GM20431 (cell line): Measurements from ENCODE around the gene TNC.

ENCODE experiments used
- in situ Hi-C: fragments of 300-500 bp; cut with MseI, MboI; formaldehyde crosslinking; loops from one replicate; pipeline ENCODE4 v1.15.0; 2020; ENCODE audit warnings: low sequenced_read_pairs; ENCODE audit not compliant: unreplicated experiment

Gene TNC

GRCh38 chr9:115117999-115118878, at the start of gene TNC:
Gene TNC (minus strand): TSS chr9:115118157. CDS start chr9:115091018, 27,139 bp downstream.
- in situ Hi-C loops, result no loop called here

GRCh38 chr9:115167175-115167574, 49.2 kb upstream of the TNC start:
- in situ Hi-C loops, result no loop called here

- in situ Hi-C loops, result no loop called here
Observed at GRCh38 chr9:115165233-115165632, 47.3 kb upstream of the TNC start.

GRCh38 chr9:115164511-115164974, 46.6 kb upstream of the TNC start:
- in situ Hi-C loops, result no loop called here

GRCh38 chr9:115162946-115163345, 45.0 kb upstream of the TNC start:
- in situ Hi-C loops, result no loop called here

- in situ Hi-C loops, result no loop called here
Observed at GRCh38 chr9:115161446-115161845, 43.5 kb upstream of the TNC start.

- in situ Hi-C loops, result no loop called here
Observed at GRCh38 chr9:115158661-115159481, 40.9 kb upstream of the TNC start.

- in situ Hi-C loops, result no loop called here
Observed at GRCh38 chr9:115157245-115157674, 39.3 kb upstream of the TNC start.

GRCh38 chr9:115155037-115155436, 37.1 kb upstream of the TNC start:
- in situ Hi-C loops, result no loop called here

GRCh38 chr9:115154617-115155016, 36.7 kb upstream of the TNC start:
- in situ Hi-C loops, result no loop called here

GRCh38 chr9:115152281-115152820, 34.4 kb upstream of the TNC start:
- in situ Hi-C loops, result no loop called here

- in situ Hi-C loops, result no loop called here
Observed at GRCh38 chr9:115148721-115149120, 30.8 kb upstream of the TNC start.

- in situ Hi-C loops, result no loop called here
Observed at GRCh38 chr9:115146581-115147021, 28.6 kb upstream of the TNC start.

GRCh38 chr9:115144706-115145105, 26.7 kb upstream of the TNC start:
- in situ Hi-C loops, result no loop called here

GRCh38 chr9:115143689-115144088, 25.7 kb upstream of the TNC start:
- in situ Hi-C loops, result no loop called here

- in situ Hi-C loops, result no loop called here
Observed at GRCh38 chr9:115142517-115143270, 24.7 kb upstream of the TNC start.

GRCh38 chr9:115142090-115142489, 24.1 kb upstream of the TNC start:
- in situ Hi-C loops, result no loop called here

- in situ Hi-C loops, result no loop called here
Observed at GRCh38 chr9:115141612-115142011, 23.7 kb upstream of the TNC start.

- in situ Hi-C loops, result no loop called here
Observed at GRCh38 chr9:115138151-115138550, 20.2 kb upstream of the TNC start.

- in situ Hi-C loops, result no loop called here
Observed at GRCh38 chr9:115137526-115137925, 19.6 kb upstream of the TNC start.
